T-helper 17 cell (primary cell): ENCODE data around the gene CCNG1. TPM values are rescaled to one million over a fixed set of nuclear protein-coding genes. Genes with fewer than 3 reads are reported as not detected.
"Not testable (repeated sequence)": the region's sequence is repeated elsewhere in the genome, so short reads cannot be mapped to it uniquely, and the experiment has no call there.

Experiments
- ATAC-seq: fragments of 150-1000 bp; cut with Tn5 transposase; 2 replicates; pipeline ENCODE4 v1.10.0; 2021; ENCODE audit warnings: mild to moderate bottlenecking, moderate library complexity
- DNase-seq, 3 donors: peaks; one replicate each; pipeline versions ENCODE4 v3.0.0 to v3.0.0-alpha.2; 2020 to 2021
- H3K9me3 ChIP-seq: one replicate; pipeline ENCODE4 v1.7.0; 2013; ENCODE audit warnings: low read length, mild to moderate bottlenecking; ENCODE audit not compliant: control insufficient read depth, poor library complexity, severe bottlenecking
- H3K27ac Mint-ChIP-seq: one replicate; pipeline ENCODE4 v1.8.0; 2022; ENCODE audit warnings: mild to moderate bottlenecking, moderate library complexity, mixed read lengths
- H3K27me3 Mint-ChIP-seq: one replicate; pipeline ENCODE4 v1.8.0; 2022; ENCODE audit warnings: mixed read lengths
- H3K36me3 Mint-ChIP-seq: one replicate; pipeline ENCODE4 v1.8.0; 2022; ENCODE audit warnings: low read depth, mixed read lengths
- H3K4me1 Mint-ChIP-seq: one replicate; pipeline ENCODE4 v1.8.0; 2022; ENCODE audit warnings: mild to moderate bottlenecking, mixed read lengths
- H3K4me3 Mint-ChIP-seq: one replicate; pipeline ENCODE4 v1.8.0; 2022; ENCODE audit warnings: mild to moderate bottlenecking, moderate library complexity, mixed read lengths
- total RNA-seq, 4 donors: library from RNA in 2 of 4; stranded (reverse) in 2 of 4; gene quantifications; one replicate each; pipeline ENCODE4 v1.2.3 and lab custom pipeline; 2022 to 2026

Gene CCNG1
- total RNA-seq (100 to 1,000 TPM in 1 of 2 donors, 10 to 100 TPM in 1; 79.1 to 121 TPM), total RNA-seq (lab: John Stamatoyannopoulos, UW) (123 to 127 reads per million in 2 donors)

- Mint-ChIP-seq H3K4me3 (peak within 1 kb of the TSS; percentile 91), H3K27ac (peak within 1 kb of the TSS; percentile 92), H3K4me1 (peaks cover 21% of the 10 kb centered on the region), H3K27me3 (peaks cover 5% of the 10 kb centered on the region), H3K36me3 (peaks cover 4% of the 10 kb centered on the region)
- H3K9me3 ChIP-seq: no peaks in the 10 kb centered on the region
- ATAC-seq: peak; percentile 97
- peak; percentile 74 to 82 (median 74) for DNase-seq
These were observed at the start of gene CCNG1 for GRCh38 chr5:163437309-163438182. Gene CCNG1 (plus strand): TSS chr5:163437595. CDS start chr5:163439257, 1,662 bp downstream.

- Mint-ChIP-seq H3K27me3 (peaks cover 41% of the 10 kb centered on the region), H3K27ac (no peak overlapping the region), H3K36me3 (peaks cover 2% of the 10 kb centered on the region), H3K4me3 (no peak overlapping the region), H3K4me1 (no peaks in the 10 kb centered on the region)
- ATAC-seq (no peak), DNase-seq (no peak)
- no peaks in the 10 kb centered on the region for H3K9me3 ChIP-seq
These were observed 41.6 kb upstream of the CCNG1 start for GRCh38 chr5:163395792-163396191.

- H3K9me3 ChIP-seq, ATAC-seq, H3K4me3 Mint-ChIP-seq, H3K36me3 Mint-ChIP-seq, H3K4me1 Mint-ChIP-seq, H3K27ac Mint-ChIP-seq, DNase-seq: not testable (repeated sequence)
- peaks cover 37% of the 10 kb centered on the region for H3K27me3 Mint-ChIP-seq
These were observed 40.5 kb upstream of the CCNG1 start for GRCh38 chr5:163396818-163397340.

- no peaks in the 10 kb centered on the region for H3K36me3 Mint-ChIP-seq
- DNase-seq: no peak
- H3K4me3 Mint-ChIP-seq: no peak overlapping the region
- no peaks in the 10 kb centered on the region for H3K4me1 Mint-ChIP-seq
- H3K27ac Mint-ChIP-seq: no peak overlapping the region
- ATAC-seq: no peak
- peaks cover 34% of the 10 kb centered on the region for H3K27me3 Mint-ChIP-seq
- H3K9me3 ChIP-seq: no peaks in the 10 kb centered on the region
These were observed 40.0 kb upstream of the CCNG1 start for GRCh38 chr5:163397354-163397753.

GRCh38 chr5:163399923-163400322 lies 37.5 kb upstream of the CCNG1 start:
- Mint-ChIP-seq H3K27me3 (peaks cover 32% of the 10 kb centered on the region), H3K4me3 (no peak overlapping the region), H3K36me3 (no peaks in the 10 kb centered on the region)

GRCh38 chr5:163401271-163401670 lies 36.1 kb upstream of the CCNG1 start:
- H3K4me3 Mint-ChIP-seq: no peak overlapping the region
- H3K9me3 ChIP-seq: no peaks in the 10 kb centered on the region
- no peaks in the 10 kb centered on the region for H3K4me1 Mint-ChIP-seq
- peaks cover 25% of the 10 kb centered on the region for H3K27me3 Mint-ChIP-seq
- ATAC-seq (no peak), DNase-seq (no peak)
- no peak overlapping the region for H3K27ac Mint-ChIP-seq
- no peaks in the 10 kb centered on the region for H3K36me3 Mint-ChIP-seq

More at GRCh38 chr5:163399923-163400322, 37.5 kb upstream of the CCNG1 start:
- no peaks in the 10 kb centered on the region for H3K4me1 Mint-ChIP-seq
- no peak for ATAC-seq
- no peak overlapping the region for H3K27ac Mint-ChIP-seq
- H3K9me3 ChIP-seq: no peaks in the 10 kb centered on the region
- no peak for DNase-seq

- H3K27ac Mint-ChIP-seq: no peak overlapping the region
- H3K9me3 ChIP-seq: no peaks in the 10 kb centered on the region
- ATAC-seq: no peak
- no peaks in the 10 kb centered on the region for H3K36me3 Mint-ChIP-seq
- no peak for DNase-seq
- H3K27me3 Mint-ChIP-seq: peaks cover 25% of the 10 kb centered on the region
- no peaks in the 10 kb centered on the region for H3K4me1 Mint-ChIP-seq
- no peak overlapping the region for H3K4me3 Mint-ChIP-seq
These were observed 35.4 kb upstream of the CCNG1 start for GRCh38 chr5:163402007-163402406.

- no peak overlapping the region for H3K27ac Mint-ChIP-seq
- no peaks in the 10 kb centered on the region for H3K9me3 ChIP-seq
- no peak for DNase-seq
- no peak overlapping the region for H3K4me3 Mint-ChIP-seq
- no peak for ATAC-seq
- H3K4me1 Mint-ChIP-seq: no peaks in the 10 kb centered on the region
- H3K36me3 Mint-ChIP-seq: no peaks in the 10 kb centered on the region
- H3K27me3 Mint-ChIP-seq: peaks cover 25% of the 10 kb centered on the region
These were observed 32.8 kb upstream of the CCNG1 start for GRCh38 chr5:163404364-163405173.

- Mint-ChIP-seq H3K4me1 (no peaks in the 10 kb centered on the region), H3K36me3 (no peaks in the 10 kb centered on the region), H3K4me3 (no peak overlapping the region), H3K27me3 (peaks cover 31% of the 10 kb centered on the region), H3K27ac (no peak overlapping the region)
- no peaks in the 10 kb centered on the region for H3K9me3 ChIP-seq
- ATAC-seq (no peak), DNase-seq (no peak)
These were observed 30.2 kb upstream of the CCNG1 start for GRCh38 chr5:163407034-163407655.

GRCh38 chr5:163408311-163408923 lies 29.0 kb upstream of the CCNG1 start:
- no peak overlapping the region for H3K4me3 Mint-ChIP-seq
- H3K36me3 Mint-ChIP-seq: no peaks in the 10 kb centered on the region

GRCh38 chr5:163409384-163409783 lies 28.0 kb upstream of the CCNG1 start:
- Mint-ChIP-seq H3K36me3 (no peaks in the 10 kb centered on the region), H3K27me3 (peaks cover 33% of the 10 kb centered on the region), H3K4me1 (no peaks in the 10 kb centered on the region), H3K4me3 (no peak overlapping the region), H3K27ac (no peak overlapping the region)
- no peak for ATAC-seq
- DNase-seq: no peak
- no peaks in the 10 kb centered on the region for H3K9me3 ChIP-seq

More at GRCh38 chr5:163408311-163408923, 29.0 kb upstream of the CCNG1 start:
- Mint-ChIP-seq H3K27me3 (peaks cover 34% of the 10 kb centered on the region), H3K4me1 (no peaks in the 10 kb centered on the region), H3K27ac (no peak overlapping the region)
- no peaks in the 10 kb centered on the region for H3K9me3 ChIP-seq
- ATAC-seq (peak; percentile 87), DNase-seq (peak; percentile 14 to 45 (median 17))

- H3K27me3 Mint-ChIP-seq: peaks cover 45% of the 10 kb centered on the region
- peaks cover 1% of the 10 kb centered on the region for H3K4me1 Mint-ChIP-seq
- no peak overlapping the region for H3K4me3 Mint-ChIP-seq
These were observed 26.9 kb upstream of the CCNG1 start for GRCh38 chr5:163410505-163410904.

More at GRCh38 chr5:163410505-163410904, 26.9 kb upstream of the CCNG1 start:
- no peak overlapping the region for H3K27ac Mint-ChIP-seq
- ATAC-seq: no peak
- no peak for DNase-seq
- H3K36me3 Mint-ChIP-seq: peaks cover 3% of the 10 kb centered on the region
- H3K9me3 ChIP-seq: no peaks in the 10 kb centered on the region
